GM19238 (cell line): ENCODE measurements around the gene CCL23.
"Not testable (repeated sequence)": the region's sequence is repeated elsewhere in the genome, so short reads cannot be mapped to it uniquely, and the experiment has no call there.

Source experiments
- DNase-seq: peaks from one replicate; pipeline ENCODE4 v3.0.0; 2011; ENCODE audit warnings: low spot score; ENCODE audit not compliant: insufficient read length

CCL23 gene

GRCh38 chr17:36017799-36018198 is at the start of gene CCL23:
TSS of gene CCL23 (minus strand) at chr17:36017972. CDS start at chr17:36017897, 75 bp downstream.
- no peak for DNase-seq

- DNase-seq, result no peak
These were observed 48.7 kb upstream of the CCL23 start for GRCh38 chr17:36066365-36066985.

- DNase-seq, result no peak
These were observed 46.2 kb upstream of the CCL23 start, which contains the start of gene CCL18 for GRCh38 chr17:36063786-36064541. TSS of gene CCL18 (plus strand) at chr17:36064272. CDS start at chr17:36064343, 71 bp downstream.

GRCh38 chr17:36060816-36061215 is 43.0 kb upstream of the CCL23 start:
- DNase-seq, result no peak

- DNase-seq, result no peak
These were observed 41.6 kb upstream of the CCL23 start for GRCh38 chr17:36059406-36059805.

GRCh38 chr17:36057911-36058310 is 40.1 kb upstream of the CCL23 start:
- DNase-seq, result no peak

GRCh38 chr17:36055921-36056520 is 38.2 kb upstream of the CCL23 start:
- DNase-seq, result no peak

- no peak for DNase-seq
These were observed 37.4 kb upstream of the CCL23 start for GRCh38 chr17:36055171-36055570.

- DNase-seq, result no peak
These were observed 31.9 kb upstream of the CCL23 start for GRCh38 chr17:36049643-36050042.

GRCh38 chr17:36048066-36048465 is 30.3 kb upstream of the CCL23 start:
- no peak for DNase-seq

- no peak for DNase-seq
These were observed 18.5 kb upstream of the CCL23 start for GRCh38 chr17:36036235-36036634.

GRCh38 chr17:36034127-36034526 is 16.4 kb upstream of the CCL23 start:
- no peak for DNase-seq

GRCh38 chr17:36030956-36031355 is 13.2 kb upstream of the CCL23 start:
- DNase-seq, result no peak

GRCh38 chr17:36027761-36028160 is 10.0 kb upstream of the CCL23 start:
- DNase-seq, result no peak

GRCh38 chr17:36024106-36024869 is 6.5 kb upstream of the CCL23 start:
- DNase-seq, result no peak

- DNase-seq, result no peak
These were observed 1.7 kb upstream of the CCL23 start for GRCh38 chr17:36019423-36019822.

GRCh38 chr17:36016555-36016954 is 1.2 kb downstream of the CCL23 start:
- no peak for DNase-seq

- DNase-seq, result not testable (repeated sequence)
These were observed 1.9 kb downstream of the CCL23 start for GRCh38 chr17:36015895-36016294.

- no peak for DNase-seq
These were observed 2.8 kb downstream of the CCL23 start for GRCh38 chr17:36014946-36015345.

- DNase-seq, result no peak
These were observed 6.6 kb downstream of the CCL23 start for GRCh38 chr17:36011201-36011600.

- no peak for DNase-seq
These were observed 8.6 kb downstream of the CCL23 start for GRCh38 chr17:36008998-36009665.
